Activated gamma-delta T cell (primary cell): Measurements from ENCODE around the gene BEND5.

Experiments used
- DNase-seq: peaks from one replicate; lab custom pipeline; 2025; lab: John Stamatoyannopoulos, UW

The BEND5 gene

GRCh38 chr1:48718705-48719104, 58.0 kb downstream of the BEND5 start:
- no peak for DNase-seq

GRCh38 chr1:48718116-48718630, 58.5 kb downstream of the BEND5 start:
- no peak for DNase-seq

GRCh38 chr1:48717082-48717481, 59.6 kb downstream of the BEND5 start:
- no peak for DNase-seq

- DNase-seq: no peak
Measured at GRCh38 chr1:48715921-48716320, 60.8 kb downstream of the BEND5 start.

GRCh38 chr1:48710915-48711314, 65.8 kb downstream of the BEND5 start:
- DNase-seq: no peak

- DNase-seq: no peak
Measured at GRCh38 chr1:48710318-48710717, 66.4 kb downstream of the BEND5 start.

- DNase-seq: no peak
Measured at GRCh38 chr1:48704736-48705135, 72.0 kb downstream of the BEND5 start.

GRCh38 chr1:48701445-48701844, 75.2 kb downstream of the BEND5 start:
- no peak for DNase-seq

GRCh38 chr1:48697066-48697707, 79.5 kb downstream of the BEND5 start:
- no peak for DNase-seq

GRCh38 chr1:48695161-48695560, 81.5 kb downstream of the BEND5 start:
- no peak for DNase-seq

GRCh38 chr1:48693674-48694320, 82.9 kb downstream of the BEND5 start:
- no peak for DNase-seq

GRCh38 chr1:48693180-48693579, 83.5 kb downstream of the BEND5 start:
- no peak for DNase-seq

- no peak for DNase-seq
Measured at GRCh38 chr1:48692235-48692634, 84.5 kb downstream of the BEND5 start.

GRCh38 chr1:48691429-48692001, 85.2 kb downstream of the BEND5 start:
- no peak for DNase-seq

GRCh38 chr1:48688102-48688760, 88.5 kb downstream of the BEND5 start:
- no peak for DNase-seq

- DNase-seq: no peak
Measured at GRCh38 chr1:48687282-48688045, 89.2 kb downstream of the BEND5 start.

GRCh38 chr1:48686159-48686558, 90.5 kb downstream of the BEND5 start:
- DNase-seq: no peak

GRCh38 chr1:48684381-48684780, 92.3 kb downstream of the BEND5 start:
- no peak for DNase-seq

GRCh38 chr1:48683839-48684238, 92.9 kb downstream of the BEND5 start:
- no peak for DNase-seq

- no peak for DNase-seq
Measured at GRCh38 chr1:48681476-48682305, 95.0 kb downstream of the BEND5 start.

GRCh38 chr1:48680411-48681035, 96.2 kb downstream of the BEND5 start:
- no peak for DNase-seq
